ENCODE measurements around the gene POMT2.

The POMT2 gene

GRCh38 chr14:77257700-77258099, 63.0 kb downstream of the POMT2 start:
- Histone ChIP-seq H3K4me1 (ENCODE audit: control insufficient read depth, insufficient read depth, low read length) (no peaks in the 10 kb centered on the region), H3K9ac (ENCODE audit: low read length in 2 of 2) (no peak overlapping the region), H3K27me3 (ENCODE audit: control insufficient read depth in 1 of 2, insufficient read depth in 2 of 2, low read length in 2 of 2) (peaks cover 5 to 21% of the 10 kb centered on the region in 2 donors), H3K27ac (ENCODE audit: low read length) (no peak overlapping the region), H3K36me3 (ENCODE audit: control insufficient read depth in 2 of 2, insufficient read depth in 2 of 2, low read length in 2 of 2) (no peaks in the 10 kb centered on the region), H3K4me3 (ENCODE audit: low read length in 2 of 2) (no peak overlapping the region), H3K9me3 (ENCODE audit: control insufficient read depth in 2 of 2, low read length in 2 of 2) (no peaks in the 10 kb centered on the region)

- Histone ChIP-seq H3K4me1 (ENCODE audit: control insufficient read depth, insufficient read depth, low read length) (no peaks in the 10 kb centered on the region), H3K9ac (ENCODE audit: low read length in 2 of 2) (no peak overlapping the region), H3K27me3 (ENCODE audit: control insufficient read depth in 1 of 2, insufficient read depth in 2 of 2, low read length in 2 of 2) (peaks cover 5 to 23% of the 10 kb centered on the region in 2 donors), H3K36me3 (ENCODE audit: control insufficient read depth in 2 of 2, insufficient read depth in 2 of 2, low read length in 2 of 2) (no peaks in the 10 kb centered on the region), H3K27ac (ENCODE audit: low read length) (no peak overlapping the region), H3K9me3 (ENCODE audit: control insufficient read depth in 2 of 2, low read length in 2 of 2) (no peaks in the 10 kb centered on the region), H3K4me3 (ENCODE audit: low read length in 2 of 2) (no peak overlapping the region)
These were observed 64.0 kb downstream of the POMT2 start for GRCh38 chr14:77256694-77257093.

- no peak overlapping the region for H3K4me3 ChIP-seq (ENCODE audit: low read length in 2 of 2)
- H3K9me3 ChIP-seq (ENCODE audit: control insufficient read depth in 2 of 2, low read length in 2 of 2) = no peaks in the 10 kb centered on the region
- peaks cover 3 to 15% of the 10 kb centered on the region in 2 donors for H3K27me3 ChIP-seq (ENCODE audit: control insufficient read depth in 1 of 2, insufficient read depth in 2 of 2, low read length in 2 of 2)
- H3K27ac ChIP-seq (ENCODE audit: low read length) = no peak overlapping the region
- H3K9ac ChIP-seq (ENCODE audit: low read length in 2 of 2) = no peak overlapping the region
- no peaks in the 10 kb centered on the region for H3K4me1 ChIP-seq (ENCODE audit: control insufficient read depth, insufficient read depth, low read length)
- H3K36me3 ChIP-seq (ENCODE audit: control insufficient read depth in 2 of 2, insufficient read depth in 2 of 2, low read length in 2 of 2) = no peaks in the 10 kb centered on the region
These were observed 67.1 kb downstream of the POMT2 start for GRCh38 chr14:77253333-77254190.

- no peaks in the 10 kb centered on the region for H3K9me3 ChIP-seq (ENCODE audit: control insufficient read depth in 2 of 2, low read length in 2 of 2)
- H3K9ac ChIP-seq (ENCODE audit: low read length in 2 of 2) = no peak overlapping the region
- peaks cover 3 to 9% of the 10 kb centered on the region in 2 donors for H3K27me3 ChIP-seq (ENCODE audit: control insufficient read depth in 1 of 2, insufficient read depth in 2 of 2, low read length in 2 of 2)
- H3K4me3 ChIP-seq (ENCODE audit: low read length in 2 of 2) = no peak overlapping the region
- H3K4me1 ChIP-seq (ENCODE audit: control insufficient read depth, insufficient read depth, low read length) = no peaks in the 10 kb centered on the region
- no peak overlapping the region for H3K27ac ChIP-seq (ENCODE audit: low read length)
- H3K36me3 ChIP-seq (ENCODE audit: control insufficient read depth in 2 of 2, insufficient read depth in 2 of 2, low read length in 2 of 2) = no peaks in the 10 kb centered on the region
These were observed 68.8 kb downstream of the POMT2 start for GRCh38 chr14:77251870-77252269.

- H3K27me3 ChIP-seq (ENCODE audit: control insufficient read depth in 1 of 2, insufficient read depth in 2 of 2, low read length in 2 of 2) = peaks cover 3 to 9% of the 10 kb centered on the region in 2 donors
- H3K9me3 ChIP-seq (ENCODE audit: control insufficient read depth in 2 of 2, low read length in 2 of 2) = no peaks in the 10 kb centered on the region
- no peaks in the 10 kb centered on the region for H3K4me1 ChIP-seq (ENCODE audit: control insufficient read depth, insufficient read depth, low read length)
- no peak overlapping the region for H3K9ac ChIP-seq (ENCODE audit: low read length in 2 of 2)
- H3K27ac ChIP-seq (ENCODE audit: low read length) = no peak overlapping the region
- no peaks in the 10 kb centered on the region for H3K36me3 ChIP-seq (ENCODE audit: control insufficient read depth in 2 of 2, insufficient read depth in 2 of 2, low read length in 2 of 2)
- H3K4me3 ChIP-seq (ENCODE audit: low read length in 2 of 2) = no peak overlapping the region
These were observed 69.8 kb downstream of the POMT2 start for GRCh38 chr14:77250927-77251326.

- no peak overlapping the region for H3K27ac ChIP-seq (ENCODE audit: low read length)
- peaks cover 3 to 7% of the 10 kb centered on the region in 2 donors for H3K27me3 ChIP-seq (ENCODE audit: control insufficient read depth in 1 of 2, insufficient read depth in 2 of 2, low read length in 2 of 2)
- no peaks in the 10 kb centered on the region for H3K9me3 ChIP-seq (ENCODE audit: control insufficient read depth in 2 of 2, low read length in 2 of 2)
- H3K36me3 ChIP-seq (ENCODE audit: control insufficient read depth in 2 of 2, insufficient read depth in 2 of 2, low read length in 2 of 2) = no peaks in the 10 kb centered on the region
- no peaks in the 10 kb centered on the region for H3K4me1 ChIP-seq (ENCODE audit: control insufficient read depth, insufficient read depth, low read length)
- H3K4me3 ChIP-seq (ENCODE audit: low read length in 2 of 2) = no peak overlapping the region
- H3K9ac ChIP-seq (ENCODE audit: low read length in 2 of 2) = no peak overlapping the region
These were observed 71.4 kb downstream of the POMT2 start for GRCh38 chr14:77249286-77249685.

- Histone ChIP-seq H3K27ac (ENCODE audit: low read length) (no peak overlapping the region), H3K4me1 (ENCODE audit: control insufficient read depth, insufficient read depth, low read length) (no peaks in the 10 kb centered on the region), H3K4me3 (ENCODE audit: low read length in 2 of 2) (no peak overlapping the region), H3K9me3 (ENCODE audit: control insufficient read depth in 2 of 2, low read length in 2 of 2) (no peaks in the 10 kb centered on the region), H3K27me3 (ENCODE audit: control insufficient read depth in 1 of 2, insufficient read depth in 2 of 2, low read length in 2 of 2) (peaks cover 3 to 7% of the 10 kb centered on the region in 2 donors), H3K9ac (ENCODE audit: low read length in 2 of 2) (no peak overlapping the region), H3K36me3 (ENCODE audit: control insufficient read depth in 2 of 2, insufficient read depth in 2 of 2, low read length in 2 of 2) (no peaks in the 10 kb centered on the region)
These were observed 72.0 kb downstream of the POMT2 start for GRCh38 chr14:77248666-77249065.

GRCh38 chr14:77246784-77247183, 73.9 kb downstream of the POMT2 start:
- Histone ChIP-seq H3K9me3 (ENCODE audit: control insufficient read depth in 2 of 2, low read length in 2 of 2) (no peaks in the 10 kb centered on the region), H3K27ac (ENCODE audit: low read length) (no peak overlapping the region), H3K9ac (ENCODE audit: low read length in 2 of 2) (no peak overlapping the region), H3K4me1 (ENCODE audit: control insufficient read depth, insufficient read depth, low read length) (no peaks in the 10 kb centered on the region), H3K4me3 (ENCODE audit: low read length in 2 of 2) (no peak overlapping the region), H3K27me3 (ENCODE audit: control insufficient read depth in 1 of 2, insufficient read depth in 2 of 2, low read length in 2 of 2) (no peaks in the 10 kb centered on the region), H3K36me3 (ENCODE audit: control insufficient read depth in 2 of 2, insufficient read depth in 2 of 2, low read length in 2 of 2) (no peaks in the 10 kb centered on the region)

- H3K9me3 ChIP-seq (ENCODE audit: control insufficient read depth in 2 of 2, low read length in 2 of 2) = no peaks in the 10 kb centered on the region
- H3K4me3 ChIP-seq (ENCODE audit: low read length in 2 of 2) = no peak overlapping the region
- H3K27me3 ChIP-seq (ENCODE audit: control insufficient read depth in 1 of 2, insufficient read depth in 2 of 2, low read length in 2 of 2) = no peaks in the 10 kb centered on the region
- H3K9ac ChIP-seq (ENCODE audit: low read length in 2 of 2) = no peak overlapping the region
- H3K4me1 ChIP-seq (ENCODE audit: control insufficient read depth, insufficient read depth, low read length) = no peaks in the 10 kb centered on the region
- H3K27ac ChIP-seq (ENCODE audit: low read length) = no peak overlapping the region
- H3K36me3 ChIP-seq (ENCODE audit: control insufficient read depth in 2 of 2, insufficient read depth in 2 of 2, low read length in 2 of 2) = no peaks in the 10 kb centered on the region
These were observed 74.9 kb downstream of the POMT2 start for GRCh38 chr14:77245820-77246219.

GRCh38 chr14:77243853-77244252, 76.8 kb downstream of the POMT2 start:
- Histone ChIP-seq H3K27me3 (ENCODE audit: control insufficient read depth in 1 of 2, insufficient read depth in 2 of 2, low read length in 2 of 2) (no peaks in the 10 kb centered on the region), H3K9me3 (ENCODE audit: control insufficient read depth in 2 of 2, low read length in 2 of 2) (no peaks in the 10 kb centered on the region), H3K27ac (ENCODE audit: low read length) (no peak overlapping the region), H3K4me3 (ENCODE audit: low read length in 2 of 2) (no peak overlapping the region), H3K36me3 (ENCODE audit: control insufficient read depth in 2 of 2, insufficient read depth in 2 of 2, low read length in 2 of 2) (no peaks in the 10 kb centered on the region), H3K4me1 (ENCODE audit: control insufficient read depth, insufficient read depth, low read length) (no peaks in the 10 kb centered on the region), H3K9ac (ENCODE audit: low read length in 2 of 2) (no peak overlapping the region)

- no peaks in the 10 kb centered on the region for H3K27me3 ChIP-seq (ENCODE audit: control insufficient read depth in 1 of 2, insufficient read depth in 2 of 2, low read length in 2 of 2)
These were observed 77.9 kb downstream of the POMT2 start for GRCh38 chr14:77242752-77243151.

More at GRCh38 chr14:77242752-77243151, 77.9 kb downstream of the POMT2 start:
- Histone ChIP-seq H3K4me1 (ENCODE audit: control insufficient read depth, insufficient read depth, low read length) (no peaks in the 10 kb centered on the region), H3K36me3 (ENCODE audit: control insufficient read depth in 2 of 2, insufficient read depth in 2 of 2, low read length in 2 of 2) (no peaks in the 10 kb centered on the region), H3K9me3 (ENCODE audit: control insufficient read depth in 2 of 2, low read length in 2 of 2) (no peaks in the 10 kb centered on the region), H3K4me3 (ENCODE audit: low read length in 2 of 2) (no peak overlapping the region), H3K9ac (ENCODE audit: low read length in 2 of 2) (no peak overlapping the region), H3K27ac (ENCODE audit: low read length) (no peak overlapping the region)

Data from stomach smooth muscle (tissue), 2 donors.